Measurements from ENCODE around the gene ZNF280C.

ZNF280C gene

GRCh38 chrX:130162094-130162735, 106.5 kb downstream of the ZNF280C start:
- DNase-seq (ENCODE audit: insufficient read length, low spot score) (no peak), FAIRE-seq (no peak)
- TF ChIP-seq POLR2A (IDR thresholded peaks at IDR 0.05; ENCODE audit: low read depth, low read length) (no peak), POU2F2 (IDR thresholded peaks at IDR 0.05; ENCODE audit: low read depth, low read length) (no peak), TAF1 (IDR thresholded peaks at IDR 0.05; ENCODE audit: low read depth, low read length) (no peak), SPI1 (IDR thresholded peaks at IDR 0.05; ENCODE audit: low read depth, low read length) (no peak), PAX5 (IDR thresholded peaks at IDR 0.05; ENCODE audit: insufficient read depth, low read length, severe bottlenecking) (no peak), POLR2AphosphoS5 (IDR thresholded peaks at IDR 0.05; ENCODE audit: low read depth, low read length) (no peak)

GRCh38 chrX:130159776-130160175, 108.9 kb downstream of the ZNF280C start:
- TF ChIP-seq POLR2AphosphoS5 (IDR thresholded peaks at IDR 0.05; ENCODE audit: low read depth, low read length) (no peak), SPI1 (IDR thresholded peaks at IDR 0.05; ENCODE audit: low read depth, low read length) (no peak), POLR2A (IDR thresholded peaks at IDR 0.05; ENCODE audit: low read depth, low read length) (no peak), POU2F2 (IDR thresholded peaks at IDR 0.05; ENCODE audit: low read depth, low read length) (no peak), TAF1 (IDR thresholded peaks at IDR 0.05; ENCODE audit: low read depth, low read length) (no peak), PAX5 (IDR thresholded peaks at IDR 0.05; ENCODE audit: insufficient read depth, low read length, severe bottlenecking) (no peak)
- FAIRE-seq (no peak), DNase-seq (ENCODE audit: insufficient read length, low spot score) (no peak)

GRCh38 chrX:130158311-130158710, 110.4 kb downstream of the ZNF280C start:
- FAIRE-seq (no peak), DNase-seq (ENCODE audit: insufficient read length, low spot score) (no peak)
- TF ChIP-seq POU2F2 (IDR thresholded peaks at IDR 0.05; ENCODE audit: low read depth, low read length) (no peak), SPI1 (IDR thresholded peaks at IDR 0.05; ENCODE audit: low read depth, low read length) (no peak), POLR2AphosphoS5 (IDR thresholded peaks at IDR 0.05; ENCODE audit: low read depth, low read length) (no peak), TAF1 (IDR thresholded peaks at IDR 0.05; ENCODE audit: low read depth, low read length) (no peak), POLR2A (IDR thresholded peaks at IDR 0.05; ENCODE audit: low read depth, low read length) (no peak), PAX5 (IDR thresholded peaks at IDR 0.05; ENCODE audit: insufficient read depth, low read length, severe bottlenecking) (no peak)

GRCh38 chrX:130155564-130155963, 113.1 kb downstream of the ZNF280C start:
- TF ChIP-seq POLR2A (IDR thresholded peaks at IDR 0.05; ENCODE audit: low read depth, low read length) (no peak), TAF1 (IDR thresholded peaks at IDR 0.05; ENCODE audit: low read depth, low read length) (no peak), PAX5 (IDR thresholded peaks at IDR 0.05; ENCODE audit: insufficient read depth, low read length, severe bottlenecking) (no peak), SPI1 (IDR thresholded peaks at IDR 0.05; ENCODE audit: low read depth, low read length) (no peak), POU2F2 (IDR thresholded peaks at IDR 0.05; ENCODE audit: low read depth, low read length) (no peak), POLR2AphosphoS5 (IDR thresholded peaks at IDR 0.05; ENCODE audit: low read depth, low read length) (no peak)
- no peak for FAIRE-seq
- no peak for DNase-seq (ENCODE audit: insufficient read length, low spot score)

Measured in GM12891 (cell line).